A549 treated with dexamethasone at 1 μM for 4 hours (cell line): ENCODE data around the gene SUN5. TPM values are rescaled to one million over a fixed set of nuclear protein-coding genes. Genes with fewer than 3 reads are reported as not detected.

Source experiments
- total RNA-seq: library from RNA; stranded (reverse); fragments of 200-300 nt; extraction: Qiagen RNA extraction; gene quantifications from 5 replicates; pipeline ENCODE4 v1.2.3, GENCODE V29; 2022

The SUN5 gene
- not detected in 5 replicates for total RNA-seq

GRCh38 chr20:33004141-33004751, at the start of gene SUN5:
Gene SUN5, minus strand, starts transcription at chr20:33004433. Its CDS starts 93 bp downstream, at chr20:33004340.

GRCh38 chr20:33053291-33054106, 49.3 kb upstream of the SUN5 start, which contains the start of gene BPIFB3:
Gene BPIFB3, plus strand, starts transcription at chr20:33053903. Its CDS starts 1,533 bp downstream, at chr20:33055436.

GRCh38 chr20:33031531-33031930, 27.3 kb upstream of the SUN5 start, which contains the start of gene BPIFB6:
Gene BPIFB6, plus strand, starts transcription at chr20:33031648. Its CDS starts 0 bp downstream, at chr20:33031648.

GRCh38 chr20:33007376-33008335, 3.4 kb upstream of the SUN5 start, which contains the start of gene BPIFB2:
Gene BPIFB2, plus strand, starts transcription at chr20:33007704. Its CDS starts 871 bp downstream, at chr20:33008575.

Other genes with a start within 250 kb of the SUN5 start
- 2.9 to 4.5 TPM (median 3.7 TPM) in 5 replicates for gene DNMT3B, start 242.0 kb downstream of the SUN5 start, total RNA-seq
- 143 to 157 TPM (median 146 TPM) in 5 replicates for gene MAPRE1, start 184.5 kb downstream of the SUN5 start, total RNA-seq
- gene EFCAB8, start 145.5 kb downstream of the SUN5 start, total RNA-seq = not detected in 5 replicates
- not detected in 5 replicates for gene BPIFB2, start 3.3 kb upstream of the SUN5 start, total RNA-seq
- gene BPIFB6, start 27.2 kb upstream of the SUN5 start, total RNA-seq = not detected in 5 replicates
- gene BPIFB3, start 49.5 kb upstream of the SUN5 start, total RNA-seq = not detected in 5 replicates
- not detected in 5 replicates for gene BPIFB4, start 75.2 kb upstream of the SUN5 start, total RNA-seq
- 0.08 to 0.09 TPM in 2 of 5 replicates, not detected in the others for gene BPIFA2, start 163.7 kb upstream of the SUN5 start, total RNA-seq
- not detected in 5 replicates for gene BPIFA3, start 212.9 kb upstream of the SUN5 start, total RNA-seq
- not detected in 5 replicates for gene BPIFA1, start 231.6 kb upstream of the SUN5 start, total RNA-seq